Measurements from ENCODE around the gene TMC6. TPM values are rescaled to one million over a fixed set of nuclear protein-coding genes. Genes with fewer than 3 reads are reported as not detected.

The TMC6 gene
- total RNA-seq, 1 donor from 2014 or later: 6.9 TPM

DNA sequence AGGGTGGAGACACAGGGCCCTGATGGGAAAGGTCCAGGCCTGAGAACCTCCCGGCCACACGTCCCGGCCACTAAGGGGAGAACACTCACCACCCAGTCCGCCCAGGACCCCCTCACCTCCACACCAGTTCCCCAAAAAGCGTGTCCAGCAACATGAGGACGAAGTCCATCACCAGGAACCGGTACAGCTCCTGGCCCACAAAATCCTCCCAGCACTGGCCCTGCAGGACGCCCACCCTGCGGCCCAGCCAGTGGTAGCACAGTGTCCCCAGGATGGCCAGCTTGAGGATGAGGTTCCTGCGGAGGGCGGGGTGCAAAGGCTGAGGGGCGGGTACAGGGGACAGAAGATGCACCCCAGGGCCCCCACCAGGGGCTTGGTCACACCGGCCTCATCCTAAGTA lies 8.0 kb downstream of the TMC6 start:
- Histone ChIP-seq H3K9ac (no peak overlapping the region), H3K9me3 (ENCODE audit: low read depth) (no peaks in the 10 kb centered on the region), H3K27ac (no peak overlapping the region), H3K4me2 (no peak overlapping the region), H2AFZ (replicated peaks) (no peak overlapping the region), H3K4me1 (no peaks in the 10 kb centered on the region), H4K20me1 (ENCODE audit: low read depth) (no peaks in the 10 kb centered on the region), H3K79me2 (ENCODE audit: low read depth) (no peaks in the 10 kb centered on the region), H3F3A (ENCODE audit: low read depth) (no peaks in the 10 kb centered on the region), H3K36me3 (no peaks in the 10 kb centered on the region), H3K4me3 (no peak overlapping the region), H3K27me3 (no peaks in the 10 kb centered on the region)
- no peak for TF ChIP-seq EZH2 (IDR thresholded peaks at IDR 0.05)
- TF ChIP-seq EZH2phosphoT487 (IDR thresholded peaks at IDR 0.05): no peak
- TF ChIP-seq, protein P1, sequence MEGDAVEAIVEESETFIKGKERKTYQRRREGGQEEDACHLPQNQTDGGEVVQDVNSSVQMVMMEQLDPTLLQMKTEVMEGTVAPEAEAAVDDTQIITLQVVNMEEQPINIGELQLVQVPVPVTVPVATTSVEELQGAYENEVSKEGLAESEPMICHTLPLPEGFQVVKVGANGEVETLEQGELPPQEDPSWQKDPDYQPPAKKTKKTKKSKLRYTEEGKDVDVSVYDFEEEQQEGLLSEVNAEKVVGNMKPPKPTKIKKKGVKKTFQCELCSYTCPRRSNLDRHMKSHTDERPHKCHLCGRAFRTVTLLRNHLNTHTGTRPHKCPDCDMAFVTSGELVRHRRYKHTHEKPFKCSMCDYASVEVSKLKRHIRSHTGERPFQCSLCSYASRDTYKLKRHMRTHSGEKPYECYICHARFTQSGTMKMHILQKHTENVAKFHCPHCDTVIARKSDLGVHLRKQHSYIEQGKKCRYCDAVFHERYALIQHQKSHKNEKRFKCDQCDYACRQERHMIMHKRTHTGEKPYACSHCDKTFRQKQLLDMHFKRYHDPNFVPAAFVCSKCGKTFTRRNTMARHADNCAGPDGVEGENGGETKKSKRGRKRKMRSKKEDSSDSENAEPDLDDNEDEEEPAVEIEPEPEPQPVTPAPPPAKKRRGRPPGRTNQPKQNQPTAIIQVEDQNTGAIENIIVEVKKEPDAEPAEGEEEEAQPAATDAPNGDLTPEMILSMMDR (IDR thresholded peaks at IDR 0.05): no peak
- Mint-ChIP-seq H3K27ac (no peak overlapping the region), H3K27me3 (ENCODE audit: insufficient read depth, low read depth) (no peaks in the 10 kb centered on the region), H3K4me3 (no peak overlapping the region), H3K4me1 (no peaks in the 10 kb centered on the region), H3K9me3 (no peaks in the 10 kb centered on the region), H3K36me3 (peaks cover 3% of the 10 kb centered on the region)
- DNase-seq (ENCODE audit: low spot score): no peak

DNA sequence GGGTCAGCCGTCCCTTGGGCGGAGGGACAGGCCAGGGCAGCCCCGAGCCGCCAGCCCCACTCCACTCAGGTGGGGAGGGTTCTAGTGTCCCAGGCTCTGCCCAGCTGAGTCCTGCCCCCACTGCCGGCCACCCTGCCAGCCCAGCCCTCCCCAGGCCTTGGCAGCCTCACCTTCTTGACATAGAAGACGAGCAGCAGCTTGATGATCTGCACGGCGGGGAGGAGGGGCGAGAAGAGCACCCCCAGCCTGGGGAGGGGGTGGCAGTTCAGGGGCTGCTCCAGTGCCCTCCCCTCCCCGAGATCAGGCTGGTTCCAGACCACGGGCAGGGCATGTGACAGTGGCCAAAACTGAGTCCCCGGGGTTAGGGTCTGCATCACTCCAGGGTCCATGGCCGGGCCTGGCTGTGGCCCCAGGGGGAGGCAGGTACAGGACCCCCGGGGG lies 9.7 kb downstream of the TMC6 start:
- Histone ChIP-seq H3K36me3 (no peaks in the 10 kb centered on the region), H3K27ac (no peak overlapping the region), H3F3A (ENCODE audit: low read depth) (no peaks in the 10 kb centered on the region), H3K4me2 (no peak overlapping the region), H3K9ac (no peak overlapping the region), H3K4me1 (no peaks in the 10 kb centered on the region), H2AFZ (replicated peaks) (no peak overlapping the region), H4K20me1 (ENCODE audit: low read depth) (no peaks in the 10 kb centered on the region), H3K4me3 (no peak overlapping the region), H3K79me2 (ENCODE audit: low read depth) (no peaks in the 10 kb centered on the region), H3K9me3 (ENCODE audit: low read depth) (no peaks in the 10 kb centered on the region), H3K27me3 (no peaks in the 10 kb centered on the region)
- Mint-ChIP-seq H3K4me1 (no peaks in the 10 kb centered on the region), H3K9me3 (no peaks in the 10 kb centered on the region), H3K27me3 (ENCODE audit: insufficient read depth, low read depth) (peaks cover 3% of the 10 kb centered on the region), H3K4me3 (no peak overlapping the region), H3K27ac (no peak overlapping the region), H3K36me3 (peaks cover 2% of the 10 kb centered on the region)
- TF ChIP-seq EZH2phosphoT487 (IDR thresholded peaks at IDR 0.05) (no peak), EZH2 (IDR thresholded peaks at IDR 0.05) (no peak)
- TF ChIP-seq, protein P1 (IDR thresholded peaks at IDR 0.05): no peak
- no peak for DNase-seq (ENCODE audit: low spot score)

DNA sequence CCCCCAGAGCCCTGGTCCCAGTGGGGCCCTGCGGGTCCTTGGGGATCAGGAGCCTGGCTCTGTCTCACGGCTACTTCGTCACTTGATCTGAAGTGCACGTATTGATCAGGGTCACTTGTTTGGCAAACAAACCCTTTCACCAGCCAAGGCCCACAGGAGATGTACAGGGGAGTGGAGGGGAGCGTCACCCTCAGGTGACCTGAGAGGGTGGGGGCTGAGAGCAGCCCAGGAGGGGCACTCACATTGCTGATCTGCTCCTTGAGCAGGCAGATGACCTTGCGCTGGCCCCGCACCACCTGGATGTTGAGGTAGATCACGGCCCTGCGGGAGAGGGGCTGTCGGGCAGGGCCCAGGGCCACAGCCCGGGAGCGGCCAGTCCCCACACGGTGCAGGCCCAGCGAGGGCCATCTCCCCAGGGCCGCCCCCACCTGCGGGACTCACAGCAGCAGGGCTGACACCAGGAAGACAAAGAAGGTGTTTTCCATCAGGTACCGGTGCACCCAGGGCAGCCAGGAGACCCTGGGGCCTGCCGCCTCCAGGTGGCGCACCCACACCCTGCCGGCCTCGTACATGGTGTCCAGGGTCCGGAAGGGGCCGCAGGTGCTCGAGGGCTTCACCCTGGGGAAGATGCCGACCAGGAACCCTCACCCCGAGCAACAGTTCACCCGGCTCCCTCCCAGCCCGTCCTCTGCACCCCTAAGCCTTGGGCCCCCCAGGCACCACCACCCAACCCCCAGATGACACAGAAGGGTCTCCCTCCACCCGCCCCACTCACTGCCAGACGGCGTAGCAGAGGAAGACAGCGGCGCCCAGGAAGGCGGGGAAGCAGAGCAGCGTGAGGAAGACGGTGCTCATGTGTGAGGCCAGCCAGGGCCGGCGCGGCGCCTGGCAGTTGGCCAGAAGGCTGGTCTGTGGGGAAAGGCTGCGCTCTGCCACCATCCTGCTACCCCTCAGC lies 11.3 kb downstream of the TMC6 start:
- no peak overlapping the region for H2AFZ ChIP-seq (replicated peaks)

More for the DNA sequence above, 11.3 kb downstream of the TMC6 start:
- Histone ChIP-seq H3K27me3 (no peaks in the 10 kb centered on the region), H3K4me1 (no peaks in the 10 kb centered on the region), H4K20me1 (ENCODE audit: low read depth) (no peaks in the 10 kb centered on the region), H3K9ac (no peak overlapping the region), H3F3A (ENCODE audit: low read depth) (no peaks in the 10 kb centered on the region), H3K27ac (no peak overlapping the region), H3K36me3 (no peaks in the 10 kb centered on the region), H3K4me3 (no peak overlapping the region), H3K9me3 (ENCODE audit: low read depth) (no peaks in the 10 kb centered on the region), H3K4me2 (no peak overlapping the region), H3K79me2 (ENCODE audit: low read depth) (no peaks in the 10 kb centered on the region)
- Mint-ChIP-seq H3K27me3 (ENCODE audit: insufficient read depth, low read depth) (peaks cover 3% of the 10 kb centered on the region), H3K27ac (no peak overlapping the region), H3K36me3 (no peaks in the 10 kb centered on the region), H3K4me1 (no peaks in the 10 kb centered on the region), H3K4me3 (no peak overlapping the region), H3K9me3 (no peaks in the 10 kb centered on the region)
- TF ChIP-seq, protein P1 (IDR thresholded peaks at IDR 0.05): peak; percentile 63
- no peak for TF ChIP-seq EZH2phosphoT487 (IDR thresholded peaks at IDR 0.05)
- DNase-seq (ENCODE audit: low spot score): peak; percentile 50

Data from neural progenitor cell (in vitro differentiated cells).